Measurements from ENCODE around the gene GRIP2. TPM values are rescaled to one million over a fixed set of nuclear protein-coding genes. Genes with fewer than 3 reads are reported as not detected.

The GRIP2 gene
- total RNA-seq, 1 donor from 2014 or later = 3.3 TPM

DNA sequence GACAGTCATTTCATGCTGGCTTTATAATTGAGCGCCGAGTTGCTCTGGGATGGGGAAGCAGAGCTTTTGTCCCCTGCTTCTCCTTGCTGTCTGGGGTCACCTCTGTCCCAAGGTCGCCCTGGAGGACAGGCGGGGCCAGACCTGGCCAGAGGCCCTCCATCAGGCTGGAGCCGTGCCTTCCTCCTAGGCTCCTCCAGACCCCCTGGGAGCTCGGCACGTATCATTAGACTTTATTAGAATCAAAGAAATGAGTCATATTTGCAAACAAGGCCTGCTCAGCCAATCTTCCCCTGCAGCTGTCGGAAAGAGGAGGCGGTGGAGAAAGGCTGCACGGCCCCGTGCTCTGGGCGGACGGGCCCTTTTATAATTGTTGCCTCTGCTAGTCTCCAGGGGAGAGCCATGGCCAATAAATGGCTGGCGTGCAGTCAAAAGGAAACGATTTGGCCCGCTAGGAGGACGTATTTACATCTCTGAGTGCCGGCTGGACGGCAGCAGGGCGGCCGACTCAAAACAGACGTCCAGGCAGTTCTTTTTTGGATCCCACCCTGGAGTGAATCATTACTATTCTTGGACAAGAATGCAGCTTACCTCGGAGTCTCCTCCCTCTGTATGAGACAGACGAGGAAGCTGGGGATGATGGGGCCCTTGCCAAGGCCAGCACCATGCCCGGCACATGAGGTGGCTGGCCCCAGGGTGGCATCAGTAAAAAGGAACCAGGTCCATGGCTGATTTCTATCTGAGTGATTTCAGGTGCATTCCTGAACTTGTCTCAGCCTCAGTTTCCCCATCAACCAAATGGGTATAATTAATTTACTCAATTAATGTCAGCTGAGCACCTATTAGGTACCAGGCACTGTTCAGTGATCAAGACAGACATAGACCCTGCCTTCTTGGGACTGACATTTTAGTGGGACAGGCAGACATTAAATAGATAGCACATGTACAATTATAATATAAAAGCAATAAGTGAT lies 87.1 kb downstream of the GRIP2 start:
- Histone ChIP-seq H3K36me3 (ENCODE audit: insufficient read depth, low read length) (peaks cover 6% of the 10 kb centered on the region), H3K9ac (ENCODE audit: low read length) (peak overlapping the region; percentile 84), H4K20me1 (ENCODE audit: insufficient read depth, low read length) (peaks cover 5% of the 10 kb centered on the region), H3K27ac (ENCODE audit: low read depth, low read length) (peak overlapping the region; percentile 97), H3K4me3 (ENCODE audit: insufficient read depth, low read depth, low read length) (peak overlapping the region; percentile 2), H3K27me3 (ENCODE audit: insufficient read depth, low read length) (no peaks in the 10 kb centered on the region), H2AFZ (ENCODE audit: low read depth, low read length) (no peak overlapping the region), H3K4me1 (ENCODE audit: insufficient read depth, low read length) (peaks cover 35% of the 10 kb centered on the region), H3K79me2 (ENCODE audit: insufficient read depth, low read length) (no peaks in the 10 kb centered on the region), H3K9me3 (ENCODE audit: insufficient read depth, low read depth, low read length) (no peaks in the 10 kb centered on the region), H3K4me2 (ENCODE audit: low read length) (peak overlapping the region; percentile 82)
- peaks cover 31% of the 10 kb centered on the region for H3K4me1 Mint-ChIP-seq (ENCODE audit: low read depth, unreplicated experiment)
- peaks cover 14% of the 10 kb centered on the region for H3K36me3 Mint-ChIP-seq (ENCODE audit: low read depth, unreplicated experiment)
- TF ChIP-seq CTCF (IDR thresholded peaks at IDR 0.05; ENCODE audit: insufficient read depth, low read depth, low read length) = no peak
- no peak for TF ChIP-seq EZH2 (IDR thresholded peaks at IDR 0.05; ENCODE audit: insufficient read depth, low read length)
- H3K9me3 Mint-ChIP-seq (ENCODE audit: unreplicated experiment) = peaks cover 4% of the 10 kb centered on the region
- DNase-seq (ENCODE audit: low read depth) (peak; percentile 98), FAIRE-seq (peak; percentile 95)
- no peak overlapping the region for H3K4me3 Mint-ChIP-seq (ENCODE audit: unreplicated experiment)
- no peaks in the 10 kb centered on the region for H3K27me3 Mint-ChIP-seq (ENCODE audit: low read depth, unreplicated experiment)
- peak overlapping the region; percentile 85 for H3K27ac Mint-ChIP-seq (ENCODE audit: unreplicated experiment)

DNA sequence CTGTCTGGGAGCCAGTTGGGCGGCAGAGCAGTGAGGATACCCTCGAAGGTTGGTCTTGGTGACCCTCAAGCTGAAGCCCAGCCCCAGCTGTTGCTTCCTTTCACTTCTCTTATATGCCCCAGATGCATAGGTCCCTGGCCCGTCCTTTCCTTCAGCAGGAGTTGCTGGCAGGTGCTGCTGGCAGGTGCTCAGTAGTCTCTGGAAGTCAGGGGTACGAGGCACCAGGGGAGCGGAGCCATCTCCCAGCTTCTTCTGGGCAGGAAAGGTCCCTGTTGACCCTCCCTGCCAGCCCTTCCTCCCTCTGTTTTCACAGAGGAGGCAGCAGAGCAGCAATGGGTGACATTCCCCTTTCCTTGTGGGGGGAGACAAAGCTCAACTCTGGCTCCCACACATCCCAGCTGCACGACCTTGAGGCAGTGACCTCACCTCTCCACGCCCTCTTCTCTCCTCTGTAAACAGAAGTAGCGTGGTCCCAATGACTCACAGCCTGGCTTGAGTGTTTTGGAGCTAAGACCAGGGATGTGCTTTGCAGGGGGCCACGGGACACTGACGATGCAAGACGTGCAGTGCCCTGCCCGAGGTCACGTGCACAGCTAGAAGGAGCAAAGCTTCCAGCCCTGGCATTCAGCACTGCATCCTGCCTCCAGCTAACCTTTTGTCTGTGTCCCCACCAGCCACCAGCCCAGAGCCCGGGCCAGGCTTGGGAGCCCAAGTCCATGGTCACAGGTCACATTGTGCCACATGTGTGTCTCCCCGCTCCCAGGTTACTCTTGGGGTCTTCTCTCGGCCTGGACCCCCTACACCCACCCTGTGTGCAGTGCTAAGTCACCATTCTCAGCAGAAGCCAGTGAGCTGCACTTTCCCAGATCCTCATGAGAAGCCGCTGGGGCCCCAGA lies 88.0 kb downstream of the GRIP2 start:
- DNase-seq (ENCODE audit: low read depth) = peak; percentile 84
- H3K27ac ChIP-seq (ENCODE audit: low read depth, low read length) = peak overlapping the region; percentile 97

More for the DNA sequence above, 88.0 kb downstream of the GRIP2 start:
- FAIRE-seq = no peak
- Histone ChIP-seq H3K9me3 (ENCODE audit: insufficient read depth, low read depth, low read length) (no peaks in the 10 kb centered on the region), H3K27me3 (ENCODE audit: insufficient read depth, low read length) (no peaks in the 10 kb centered on the region), H2AFZ (ENCODE audit: low read depth, low read length) (no peak overlapping the region), H4K20me1 (ENCODE audit: insufficient read depth, low read length) (peaks cover 5% of the 10 kb centered on the region), H3K4me1 (ENCODE audit: insufficient read depth, low read length) (peaks cover 35% of the 10 kb centered on the region), H3K4me3 (ENCODE audit: insufficient read depth, low read depth, low read length) (peak overlapping the region; percentile 2), H3K79me2 (ENCODE audit: insufficient read depth, low read length) (no peaks in the 10 kb centered on the region), H3K4me2 (ENCODE audit: low read length) (peak overlapping the region; percentile 82), H3K36me3 (ENCODE audit: insufficient read depth, low read length) (peaks cover 10% of the 10 kb centered on the region), H3K9ac (ENCODE audit: low read length) (peak overlapping the region; percentile 84)
- Mint-ChIP-seq H3K27ac (ENCODE audit: unreplicated experiment) (peak overlapping the region; percentile 85), H3K36me3 (ENCODE audit: low read depth, unreplicated experiment) (peaks cover 20% of the 10 kb centered on the region), H3K27me3 (ENCODE audit: low read depth, unreplicated experiment) (no peaks in the 10 kb centered on the region), H3K4me3 (ENCODE audit: unreplicated experiment) (peak overlapping the region; percentile 4), H3K9me3 (ENCODE audit: unreplicated experiment) (peaks cover 5% of the 10 kb centered on the region), H3K4me1 (ENCODE audit: low read depth, unreplicated experiment) (peaks cover 28% of the 10 kb centered on the region)
- no peak for TF ChIP-seq CTCF (IDR thresholded peaks at IDR 0.05; ENCODE audit: insufficient read depth, low read depth, low read length)

All from astrocyte (in vitro differentiated cells and primary cell).